Measurements from ENCODE around the gene KLHDC4.

GRCh38 chr16:87766485-87766797 is 655 bp upstream of the KLHDC4 start:
- TF ChIP-seq POLR2AphosphoS5 (IDR thresholded peaks at IDR 0.05; ENCODE audit: low read depth, low read length) (no peak), POLR2A (IDR thresholded peaks at IDR 0.05; ENCODE audit: low read depth, low read length) (no peak)

Measured in GM12892 (cell line).